HepG2 (cell line): ENCODE measurements around the gene LIPC. TPM values are rescaled to one million over a fixed set of nuclear protein-coding genes. Genes with fewer than 3 reads are reported as not detected.

Experiments
- BRCA1 ChIP-seq: sonication (generic); formaldehyde crosslinking; IDR thresholded peaks from 2 replicates; pipeline ENCODE4 v1.4.0; 2020; ENCODE audit warnings: missing genetic modification reagents
- GATAD2A ChIP-seq: IDR thresholded peaks from 2 replicates; pipeline ENCODE4 v1.6.1; 2016
- HINFP ChIP-seq: sonication (generic); formaldehyde crosslinking; IDR thresholded peaks from 2 replicates; pipeline ENCODE4 v1.4.0; 2020; ENCODE audit warnings: low read depth, mild to moderate bottlenecking, missing genetic modification reagents
- HMG20A ChIP-seq: IDR thresholded peaks from 2 replicates; pipeline ENCODE4 v1.6.1; 2016; ENCODE audit warnings: borderline replicate concordance
- HNRNPH1 ChIP-seq: fragments of 200-400 bp; formaldehyde crosslinking; optimal IDR thresholded peaks from 2 replicates; pipeline ENCODE3; 2017; ENCODE audit warnings: mild to moderate bottlenecking, low read depth, low read length
- HNRNPUL1 ChIP-seq: fragments of 200-400 bp; formaldehyde crosslinking; IDR thresholded peaks from 2 replicates; pipeline ENCODE4 v1.6.1; 2017; ENCODE audit warnings: low read depth, mild to moderate bottlenecking, low read length, moderate library complexity
- HOXA3 ChIP-seq: sonication (generic); formaldehyde crosslinking; IDR thresholded peaks from 2 replicates; pipeline ENCODE4 v1.5.0; 2020; ENCODE audit warnings: missing genetic modification reagents
- KLF16 ChIP-seq, 2 experiments: sonication (generic) in 1 of 2; formaldehyde crosslinking in 1 of 2; IDR thresholded peaks; 2 replicates each; pipeline versions ENCODE4 v1.6.1 to v1.8.0; 2016 to 2023; ENCODE audit warnings: missing genetic modification reagents in 2 of 2, missing compliant biosample characterization in 1 of 2
- MAF1 ChIP-seq: sonication (generic); formaldehyde crosslinking; IDR thresholded peaks from 2 replicates; pipeline ENCODE4 v1.5.0; 2020; ENCODE audit warnings: missing genetic modification reagents, borderline replicate concordance
- MXI1 ChIP-seq: IDR thresholded peaks from 3 replicates; pipeline ENCODE4 v1.6.1; 2012; ENCODE audit warnings: low read depth, low read length, inconsistent platforms, borderline replicate concordance
- NFATC3 ChIP-seq: sonication (generic); formaldehyde crosslinking; IDR thresholded peaks from 2 replicates; pipeline ENCODE4 v1.5.1; 2020; ENCODE audit warnings: mild to moderate bottlenecking, missing genetic modification reagents
- NKX3-1 ChIP-seq: sonication (generic); formaldehyde crosslinking; IDR thresholded peaks from 2 replicates; pipeline ENCODE4 v1.5.0; 2020; ENCODE audit warnings: missing genetic modification reagents
- SALL1 ChIP-seq: sonication (generic); formaldehyde crosslinking; IDR thresholded peaks from 2 replicates; pipeline ENCODE4 v1.8.0; 2022; ENCODE audit warnings: mild to moderate bottlenecking, missing genetic modification reagents
- SMARCE1 ChIP-seq: fragments of 450-650 bp; IDR thresholded peaks from 2 replicates; pipeline ENCODE4 v1.6.1; 2017; ENCODE audit warnings: borderline replicate concordance
- THAP11 ChIP-seq: IDR thresholded peaks from 2 replicates; pipeline ENCODE4 v1.6.1; 2016; ENCODE audit warnings: missing biosample characterization, missing genetic modification reagents
- ZBTB43 ChIP-seq: sonication (generic); formaldehyde crosslinking; conservative IDR thresholded peaks from 2 replicates; pipeline ENCODE4 v1.4.0; 2020; ENCODE audit warnings: missing genetic modification reagents
- ZNF101 ChIP-seq: sonication (generic); formaldehyde crosslinking; IDR thresholded peaks from 2 replicates; pipeline ENCODE4 v1.4.0; 2020; ENCODE audit warnings: mild to moderate bottlenecking, low read depth, missing genetic modification reagents, borderline replicate concordance
- ZNF256 ChIP-seq: sonication (generic); formaldehyde crosslinking; conservative IDR thresholded peaks from 2 replicates; pipeline ENCODE4 v1.4.0; 2020; ENCODE audit warnings: missing genetic modification reagents
- ZNF512 ChIP-seq: sonication (generic); formaldehyde crosslinking; IDR thresholded peaks from 2 replicates; pipeline ENCODE4 v1.4.0; 2020; ENCODE audit warnings: mild to moderate bottlenecking, missing genetic modification reagents
- ZNF546 ChIP-seq: sonication (generic); formaldehyde crosslinking; conservative IDR thresholded peaks from 2 replicates; pipeline ENCODE4 v1.8.1; 2023; ENCODE audit warnings: mild to moderate bottlenecking, missing genetic modification reagents
- polyA plus RNA-seq, 8 experiments: library from polyadenylated mRNA; depleted of rRNA in 3 of 8; stranded (reverse) in 7 of 8; unstranded in 1 of 8; fragments of >200 nt; fragmentation: Illumina TruSeq in 4 of 8; extraction: Trizol in 4 of 8; gene quantifications; 2 replicates each; pipeline versions ENCODE4 v1.2.1 to v1.2.3, GENCODE V29; 2011 to 2016; ENCODE audit warnings: low read depth in 4 of 8, missing spikeins in 1 of 8, mixed read lengths in 1 of 8; ENCODE audit not compliant: insufficient read depth in 1 of 8
- total RNA-seq, 5 experiments: library from RNA; depleted of rRNA; stranded (reverse); fragments of >200 nt; fragmentation: Illumina TruSeq; extraction: Trizol; gene quantifications; 2 replicates each; pipeline ENCODE4 v1.2.3, GENCODE V29; 2016; ENCODE audit warnings: low read depth in 1 of 5
- TF ChIP-seq, protein P1 (sequence below): sonication (generic); formaldehyde crosslinking; IDR thresholded peaks from 2 replicates; pipeline ENCODE4 v1.9.0; 2022; ENCODE audit warnings: missing genetic modification reagents, mild to moderate bottlenecking, borderline replicate concordance

Gene LIPC
- total and polyA plus RNA-seq, 2 of the 13 experiments (the other 11 are each of a cell fraction or from before 2014, with no cell fraction given), result 26.0 to 38.0 TPM

GRCh38 chr15:58551764-58552504, 120.1 kb downstream of the LIPC start (continued):
- TF ChIP-seq ZBTB43 (CRISPR knock-in tag) (no peak), BRCA1 (CRISPR knock-in tag) (no peak), ZNF512 (CRISPR knock-in tag) (no peak), HINFP (CRISPR knock-in tag) (no peak), MXI1 (no peak), NFATC3 (CRISPR knock-in tag) (no peak), THAP11 (CRISPR knock-in tag) (no peak), SMARCE1 (no peak), HMG20A (CRISPR knock-in tag) (no peak; the same call in 1 of the 2 replicates), SALL1 (CRISPR knock-in tag) (no peak), ZNF546 (CRISPR knock-in tag) (no peak), ZNF256 (CRISPR knock-in tag) (no peak), HOXA3 (CRISPR knock-in tag) (no peak), GATAD2A (CRISPR knock-in tag) (peak; percentile 77), HNRNPH1 (no peak), HNRNPUL1 (no peak), MAF1 (CRISPR knock-in tag) (no peak), ZNF101 (CRISPR knock-in tag) (no peak), NKX3-1 (CRISPR knock-in tag) (no peak), KLF16 (CRISPR knock-in tag; IDR thresholded peaks at IDR 0.05) (no peak)
- TF ChIP-seq, protein P1, sequence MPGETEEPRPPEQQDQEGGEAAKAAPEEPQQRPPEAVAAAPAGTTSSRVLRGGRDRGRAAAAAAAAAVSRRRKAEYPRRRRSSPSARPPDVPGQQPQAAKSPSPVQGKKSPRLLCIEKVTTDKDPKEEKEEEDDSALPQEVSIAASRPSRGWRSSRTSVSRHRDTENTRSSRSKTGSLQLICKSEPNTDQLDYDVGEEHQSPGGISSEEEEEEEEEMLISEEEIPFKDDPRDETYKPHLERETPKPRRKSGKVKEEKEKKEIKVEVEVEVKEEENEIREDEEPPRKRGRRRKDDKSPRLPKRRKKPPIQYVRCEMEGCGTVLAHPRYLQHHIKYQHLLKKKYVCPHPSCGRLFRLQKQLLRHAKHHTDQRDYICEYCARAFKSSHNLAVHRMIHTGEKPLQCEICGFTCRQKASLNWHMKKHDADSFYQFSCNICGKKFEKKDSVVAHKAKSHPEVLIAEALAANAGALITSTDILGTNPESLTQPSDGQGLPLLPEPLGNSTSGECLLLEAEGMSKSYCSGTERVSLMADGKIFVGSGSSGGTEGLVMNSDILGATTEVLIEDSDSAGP, result peak; percentile 46; the same call in 1 of the 2 replicates
